GM12878 (cell line): ENCODE results near the gene PRKN. TPM values are rescaled to one million over a fixed set of nuclear protein-coding genes. Genes with fewer than 3 reads are reported as not detected.

Experiments used
- ATAC-seq: fragments of 200-7000 bp; cut with Tn5 transposase; 3 replicates; pipeline ENCODE4 v1.9.1; 2020; ENCODE audit warnings: mild to moderate bottlenecking, moderate library complexity
- BruUV-seq: library from RNA; stranded (reverse); fragments of 400-500 nt; replicated peaks from 2 replicates; lab custom pipeline; 2021; lab: Mats Ljungman, UMichigan
- CTCF ChIA-PET: fragments of 300-600 bp; sonication (Branson Sonifier 250); formaldehyde crosslinking; extraction: SDS; loops from one replicate; lab custom pipeline; 2021; ENCODE audit warnings: inconsistent platforms; lab: Yijun Ruan, JAX
- POLR2A ChIA-PET: fragments of 350-600 bp; formaldehyde crosslinking; extraction: SDS; loops from one replicate; lab custom pipeline; 2021; ENCODE audit warnings: inconsistent platforms; lab: Charles Lee
- RAD21 ChIA-PET: fragments of 300-600 bp; sonication (Branson Sonifier 250); formaldehyde crosslinking; loops from one replicate; lab custom pipeline; 2023; ENCODE audit warnings: antibody characterized with exemption; ENCODE audit not compliant: unreplicated experiment; lab: Charles Lee
- SMC1A ChIA-PET: fragments of 300-600 bp; sonication (Branson Sonifier 250); formaldehyde crosslinking; loops from one replicate; lab custom pipeline; 2023; ENCODE audit not compliant: unreplicated experiment, uncharacterized antibody; lab: Charles Lee
- DNase-seq: peaks from one replicate; pipeline ENCODE4 v3.0.0-alpha.2; 2011; ENCODE audit warnings: low read depth, low spot score
- FAIRE-seq: peaks from 3 replicates; lab custom pipeline; 2011; peaks lifted over from hg19 to GRCh38; lab: Jason Lieb, UNC
- H2AFZ ChIP-seq: 2 replicates; pipeline ENCODE4 v1.6.0; 2011; ENCODE audit warnings: low read depth, low read length, control low read depth; ENCODE audit not compliant: control insufficient read depth
- H3K27ac ChIP-seq: 2 replicates; pipeline ENCODE4 v1.5.1; 2011; ENCODE audit warnings: control low read depth; ENCODE audit not compliant: control insufficient read depth, insufficient read depth
- H3K27me3 ChIP-seq, 2 experiments: replicated peaks in 1 of 2; 2 replicates each; pipeline versions ENCODE4 v1.6.0 to v1.6.1; 2011; ENCODE audit warnings: low read length in 1 of 2; ENCODE audit not compliant: control insufficient read depth in 2 of 2, insufficient read depth in 2 of 2
- H3K36me3 ChIP-seq, 2 experiments: 2 replicates each; pipeline ENCODE4 v1.5.1; 2011; ENCODE audit warnings: low read length in 1 of 2; ENCODE audit not compliant: control insufficient read depth in 2 of 2, insufficient read depth in 2 of 2
- H3K4me1 ChIP-seq: 2 replicates; pipeline ENCODE4 v1.6.1; 2011; ENCODE audit warnings: mild to moderate bottlenecking, low read length, moderate library complexity, mixed read lengths; ENCODE audit not compliant: control insufficient read depth, insufficient read depth
- H3K4me2 ChIP-seq: 2 replicates; pipeline ENCODE4 v1.6.0; 2011; ENCODE audit warnings: control low read depth; ENCODE audit not compliant: control insufficient read depth, insufficient read depth
- H3K4me3 ChIP-seq: fragments of 200-600 bp; sonication (generic); 2 replicates; pipeline ENCODE4 v1.5.1; 2016
- H3K79me2 ChIP-seq: 2 replicates; pipeline ENCODE4 v1.6.0; 2011; ENCODE audit warnings: low read length; ENCODE audit not compliant: control insufficient read depth, insufficient read depth
- H3K9ac ChIP-seq: 2 replicates; pipeline ENCODE4 v1.8.0; 2011; ENCODE audit warnings: low read length, control low read depth, mixed read lengths; ENCODE audit not compliant: control insufficient read depth, insufficient read depth
- H3K9me3 ChIP-seq: replicated peaks from 3 replicates; pipeline ENCODE4 v1.5.1; 2011; ENCODE audit warnings: mild to moderate bottlenecking, low read length; ENCODE audit not compliant: control insufficient read depth, insufficient read depth
- H4K20me1 ChIP-seq: 2 replicates; pipeline ENCODE4 v1.6.0; 2011; ENCODE audit not compliant: control insufficient read depth, insufficient read depth
- BACH1 ChIP-seq: fragments of 450-650 bp; IDR thresholded peaks from 2 replicates; pipeline ENCODE4 v1.6.1; 2017; ENCODE audit warnings: mild to moderate bottlenecking, borderline replicate concordance
- BCL3 ChIP-seq: IDR thresholded peaks from 2 replicates; pipeline ENCODE4 v1.6.1; 2011; ENCODE audit warnings: borderline replicate concordance, low read depth, mild to moderate bottlenecking, moderate library complexity, low read length; ENCODE audit not compliant: insufficient read depth, poor library complexity, severe bottlenecking
- CUX1 ChIP-seq: IDR thresholded peaks from 2 replicates; pipeline ENCODE4 v1.6.1; 2012; ENCODE audit warnings: improper control_type of control experiment, low read depth, low read length; ENCODE audit not compliant: insufficient replicate concordance
- E2F8 ChIP-seq: fragments of 450-650 bp; IDR thresholded peaks from 2 replicates; pipeline ENCODE4 v1.6.1; 2018; ENCODE audit warnings: mild to moderate bottlenecking, low read depth, moderate library complexity; ENCODE audit not compliant: partially characterized antibody
- IKZF2 ChIP-seq, 2 experiments: fragments of 450-650 bp; IDR thresholded peaks; 2 replicates each; pipeline ENCODE4 v1.6.1; 2017; ENCODE audit warnings: mild to moderate bottlenecking in 2 of 2, moderate library complexity in 2 of 2
- IRF5 ChIP-seq: fragments of 450-650 bp; IDR thresholded peaks from 2 replicates; pipeline ENCODE4 v1.6.1; 2017; ENCODE audit warnings: borderline replicate concordance
- JUND ChIP-seq: IDR thresholded peaks from 2 replicates; pipeline ENCODE4 v1.6.1; 2012; ENCODE audit warnings: low read depth, mild to moderate bottlenecking, low read length, improper control_type of control experiment, moderate library complexity
- PAX8 ChIP-seq: fragments of 450-650 bp; IDR thresholded peaks from 2 replicates; pipeline ENCODE4 v1.6.1; 2017; ENCODE audit warnings: mild to moderate bottlenecking, moderate library complexity
- RUNX3 ChIP-seq: IDR thresholded peaks from 2 replicates; pipeline ENCODE4 v1.6.1; 2012; ENCODE audit warnings: low read length, inconsistent platforms
- SIX5 ChIP-seq: IDR thresholded peaks from 2 replicates; pipeline ENCODE4 v1.6.1; 2011; ENCODE audit warnings: mild to moderate bottlenecking, low read depth, low read length, moderate library complexity; ENCODE audit not compliant: severe bottlenecking
- SRF ChIP-seq, 2 experiments: IDR thresholded peaks; 2 replicates each; pipeline ENCODE4 v1.6.1; 2011; ENCODE audit warnings: low read depth in 2 of 2, low read length in 2 of 2, mild to moderate bottlenecking in 1 of 2, moderate library complexity in 1 of 2
- TCF12 ChIP-seq: IDR thresholded peaks from 2 replicates; pipeline ENCODE4 v1.6.1; 2011; ENCODE audit warnings: low read depth, mild to moderate bottlenecking, low read length
- ZBED1 ChIP-seq: IDR thresholded peaks from 2 replicates; pipeline ENCODE4 v1.6.1; 2016; ENCODE audit warnings: borderline replicate concordance
- ZNF217 ChIP-seq: fragments of 450-650 bp; IDR thresholded peaks from 2 replicates; pipeline ENCODE4 v1.6.1; 2017; ENCODE audit warnings: antibody characterized with exemption, mild to moderate bottlenecking
- ZNF274 ChIP-seq: IDR thresholded peaks from one replicate; pipeline ENCODE4 v1.8.0; 2011; ENCODE audit not compliant: insufficient read length, insufficient read depth
- WGBS: methylation state at CpG from one replicate; pipeline ENCODE4 v1.1.6; 2016; ENCODE audit warnings: low lambda C conversion rate; ENCODE audit not compliant: insufficient replicate concordance, insufficient coverage; ENCODE audit errors: missing lambda C conversion rate; 5-methylcytosine and 5-hydroxymethylcytosine counted together
- in situ Hi-C: fragments of 300-500 bp; cut with MboI; formaldehyde crosslinking; loops from 9 replicates; pipeline ENCODE4 v1.14.3; 2018; ENCODE audit warnings: mixed read lengths
- intact Hi-C: fragments of 100-400 bp; cut with micrococcal nuclease; formaldehyde crosslinking; loops from one replicate; pipeline ENCODE4 v1.14.2; 2022; ENCODE audit not compliant: unreplicated experiment
- polyA plus RNA-seq, 11 experiments: library from polyadenylated mRNA; depleted of rRNA in 4 of 11; unstranded in 6 of 11; stranded (reverse) in 5 of 11; fragments of >200 nt; fragmentation: Nextera tagmentation in 4 of 11; fragmentation: Illumina TruSeq in 1 of 11; extraction: Ambion mirVana in 4 of 11; extraction: Trizol in 1 of 11; gene quantifications; 1 replicate in 1 of 11; 2 replicates in 10 of 11; pipeline versions ENCODE4 v1.2.1 to v1.2.3, GENCODE V29; 2011 to 2016; ENCODE audit warnings: inconsistent platforms in 2 of 11, missing spikeins in 2 of 11, low read depth in 1 of 11
- total RNA-seq, 4 experiments: library from RNA; depleted of rRNA in 3 of 4; stranded (reverse); fragments of >200 nt in 3 of 4; fragmentation: Illumina TruSeq in 1 of 4; extraction: Trizol in 1 of 4; gene quantifications; 2 replicates each; pipeline versions ENCODE4 v1.2.1 to v1.2.3, GENCODE V29; 2013 to 2021

The PRKN gene
- total and polyA plus RNA-seq, 10 of the 15 experiments (the other 5 are each of a cell fraction or from before 2014, with no cell fraction given), result 0.06 to 0.09 TPM; not detected in 8

GRCh38 chr6:161437851-161438250 is 1289.7 kb downstream of the PRKN start:
- Histone ChIP-seq H3K36me3 (no peaks in the 10 kb centered on the region), H3K9me3 (no peaks in the 10 kb centered on the region), H4K20me1 (no peaks in the 10 kb centered on the region), H3K9ac (no peak overlapping the region), H2AFZ (no peak overlapping the region), H3K79me2 (no peaks in the 10 kb centered on the region), H3K27me3 (no peaks in the 10 kb centered on the region), H3K27ac (no peak overlapping the region), H3K4me1 (no peaks in the 10 kb centered on the region), H3K4me2 (no peak overlapping the region), H3K4me3 (no peak overlapping the region)
- WGBS, result 48% methylated on average over 3 of the region's 3 CpGs
- no peak for DNase-seq
- no TSS peak for BruUV-seq
- ChIA-PET RAD21 (no interaction called here), CTCF (interaction anchor here (1.1 to 3.0 kb wide), 2 partner anchors 20 to 98 kb away, joined by 3 to 16 read pairs; no protein-coding TSS in a partner anchor), SMC1A (no interaction called here), POLR2A (no interaction called here)
- in situ Hi-C loops (no loop called here), intact Hi-C loops (no loop called here)
- ATAC-seq, result no peak
- FAIRE-seq, result no peak
- TF ChIP-seq CUX1 (no peak), ZBED1 (no peak), BCL3 (no peak), ZNF274 (no peak), ZNF217 (no peak), IKZF2 (IDR thresholded peaks at IDR 0.05) (no peak), SRF (IDR thresholded peaks at IDR 0.05; ENCODE audit: low read depth in 2 of 2, low read length in 2 of 2) (no peak), TCF12 (no peak), BACH1 (no peak), PAX8 (no peak), E2F8 (no peak), JUND (no peak), RUNX3 (no peak), IRF5 (no peak), SIX5 (no peak)
